Naive thymus-derived CD4-positive, alpha-beta T cell (primary cell): Measurements from ENCODE around the gene SEMA4F. TPM values are rescaled to one million over a fixed set of nuclear protein-coding genes. Genes with fewer than 3 reads are reported as not detected.

Experiments
- ATAC-seq: fragments of 150-1000 bp; cut with Tn5 transposase; 2 replicates; pipeline ENCODE4 v1.10.0; 2021; ENCODE audit warnings: mild to moderate bottlenecking, moderate library complexity
- CTCF ChIA-PET: fragments of 350-600 bp; sonication (Branson Sonifier 250); formaldehyde crosslinking; loops from one replicate; lab custom pipeline; 2021; ENCODE audit warnings: antibody characterized with exemption; lab: Charles Lee
- POLR2A ChIA-PET: fragments of 350-600 bp; sonication (Branson Sonifier 250); formaldehyde crosslinking; loops from one replicate; lab custom pipeline; 2021; ENCODE audit warnings: antibody characterized with exemption, inconsistent platforms; lab: Charles Lee
- DNase-seq, 9 donors: peaks; one replicate each; pipeline versions ENCODE4 v3.0.0 to v3.0.0-alpha.2; 2020 to 2022; ENCODE audit warnings: mixed read lengths in 1 of 9
- H3K27ac ChIP-seq: one replicate; pipeline ENCODE4 v1.7.0; 2013; ENCODE audit warnings: mild to moderate bottlenecking, low read depth, low read length, moderate library complexity
- H3K27me3 ChIP-seq, 2 donors: one replicate each; pipeline ENCODE4 v1.7.0; 2013; ENCODE audit warnings: low read length in 2 of 2, mild to moderate bottlenecking in 2 of 2, moderate library complexity in 2 of 2; ENCODE audit not compliant: control insufficient read depth in 2 of 2, insufficient read depth in 2 of 2
- H3K36me3 ChIP-seq, 3 experiments: 1 replicate in 2 of 3; 2 replicates in 1 of 3; pipeline ENCODE4 v1.7.0; 2013; ENCODE audit warnings: low read length in 3 of 3, mild to moderate bottlenecking in 3 of 3, moderate library complexity in 1 of 3; ENCODE audit not compliant: insufficient read depth in 3 of 3, control insufficient read depth in 2 of 3
- H3K4me1 ChIP-seq, 2 donors: one replicate each; pipeline ENCODE4 v1.7.0; 2013; ENCODE audit warnings: low read length in 2 of 2, mild to moderate bottlenecking in 2 of 2, moderate library complexity in 1 of 2; ENCODE audit not compliant: control insufficient read depth in 2 of 2, insufficient read depth in 2 of 2
- H3K4me3 ChIP-seq: 2 replicates; pipeline ENCODE4 v1.7.0; 2013; ENCODE audit warnings: mild to moderate bottlenecking, low read length
- H3K9me3 ChIP-seq, 3 experiments: 1 replicate in 2 of 3; 2 replicates in 1 of 3; pipeline ENCODE4 v1.7.0; 2013; ENCODE audit warnings: low read length in 3 of 3; ENCODE audit not compliant: control insufficient read depth in 2 of 3
- H3K27ac Mint-ChIP-seq, 9 donors: one replicate each; pipeline ENCODE4 v1.8.0; 2020 to 2022; ENCODE audit warnings: mixed read lengths in 9 of 9, mild to moderate bottlenecking in 8 of 9, moderate library complexity in 5 of 9, inconsistent platforms in 2 of 9
- H3K27me3 Mint-ChIP-seq, 5 donors: one replicate each; pipeline ENCODE4 v1.8.0; 2021 to 2022; ENCODE audit warnings: mixed read lengths in 5 of 5, mild to moderate bottlenecking in 1 of 5
- H3K36me3 Mint-ChIP-seq, 5 donors: one replicate each; pipeline ENCODE4 v1.8.0; 2020 to 2022; ENCODE audit warnings: mixed read lengths in 5 of 5, mild to moderate bottlenecking in 3 of 5, inconsistent platforms in 1 of 5
- H3K4me1 Mint-ChIP-seq, 7 donors: one replicate each; pipeline ENCODE4 v1.8.0; 2020 to 2022; ENCODE audit warnings: mixed read lengths in 7 of 7, mild to moderate bottlenecking in 3 of 7, inconsistent platforms in 1 of 7
- H3K4me3 Mint-ChIP-seq, 10 donors: one replicate each; pipeline ENCODE4 v1.8.0; 2020 to 2022; ENCODE audit warnings: mild to moderate bottlenecking in 10 of 10, mixed read lengths in 10 of 10, moderate library complexity in 6 of 10, inconsistent platforms in 2 of 10
- H3K9me3 Mint-ChIP-seq, 11 donors: one replicate each; pipeline ENCODE4 v1.8.0; 2020 to 2022; ENCODE audit warnings: mixed read lengths in 11 of 11, mild to moderate bottlenecking in 4 of 11, inconsistent platforms in 1 of 11, moderate library complexity in 1 of 11
- intact Hi-C, 2 donors: fragments of 100-400 bp; cut with micrococcal nuclease; formaldehyde crosslinking; loops; one replicate each; pipeline ENCODE4 v1.15.1; 2023
- polyA plus RNA-seq, 2 donors: library from polyadenylated mRNA; unstranded; fragments of 300-500 nt; fragmentation: Illumina TruSeq; gene quantifications; one replicate each; pipeline ENCODE4 v1.2.3, GENCODE V29; 2021
- total RNA-seq, 6 experiments: library from RNA in 5 of 6; stranded (reverse) in 5 of 6; gene quantifications; 1 replicate in 5 of 6; 2 replicates in 1 of 6; pipeline ENCODE4 v1.2.3 and lab custom pipeline; 2021 to 2026

Gene SEMA4F
- total and polyA plus RNA-seq, 7 experiments from 2014 or later, result 5.7 to 23.6 (median 8.6) TPM

DNA sequence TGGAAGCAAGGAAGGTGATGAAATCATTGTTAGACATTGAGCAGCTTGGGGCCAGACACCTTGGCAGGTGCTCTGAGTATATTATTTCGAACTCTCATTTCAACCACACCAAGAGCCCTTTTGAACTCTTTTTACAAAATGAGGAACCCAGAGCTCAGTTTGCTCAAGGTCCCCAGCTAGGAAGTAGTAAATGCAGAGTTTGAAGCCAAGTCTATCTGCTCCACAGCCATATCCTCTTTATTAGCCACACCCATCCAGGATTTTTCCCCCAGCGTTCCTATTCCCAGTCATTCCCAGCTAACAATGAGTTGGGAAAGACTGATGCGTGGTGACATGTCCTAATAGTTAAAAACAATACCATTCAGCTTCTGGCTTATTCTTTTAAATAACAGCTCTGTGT is 40.2 kb downstream of the SEMA4F start:
- DNase-seq, result no peak
- H3K4me1 Mint-ChIP-seq, result peaks cover 0 to 4% (median 0%) of the 10 kb centered on the region in 7 donors
- intact Hi-C loops, result loop anchor here (5.0 to 10.0 kb wide), 2 partner anchors 931 to 933 kb away; no protein-coding TSS in a partner anchor
- ChIA-PET POLR2A (no interaction called here), CTCF (no interaction called here)
- no peak overlapping the region for H3K4me3 ChIP-seq
- H3K36me3 Mint-ChIP-seq, result peaks cover 0 to 22% (median 7%) of the 10 kb centered on the region in 5 donors
- no peak overlapping the region for H3K27ac ChIP-seq
- ATAC-seq, result no peak
- no peaks in the 10 kb centered on the region for H3K9me3 Mint-ChIP-seq
- no peaks in the 10 kb centered on the region for H3K9me3 ChIP-seq
- peaks cover 0 to 39% (median 0%) of the 10 kb centered on the region in 5 donors for H3K27me3 Mint-ChIP-seq
- no peak overlapping the region for H3K27ac Mint-ChIP-seq
- H3K27me3 ChIP-seq, result no peaks in the 10 kb centered on the region
- H3K36me3 ChIP-seq, result no peaks in the 10 kb centered on the region
- no peaks in the 10 kb centered on the region for H3K4me1 ChIP-seq
- no peak overlapping the region for H3K4me3 Mint-ChIP-seq

DNA sequence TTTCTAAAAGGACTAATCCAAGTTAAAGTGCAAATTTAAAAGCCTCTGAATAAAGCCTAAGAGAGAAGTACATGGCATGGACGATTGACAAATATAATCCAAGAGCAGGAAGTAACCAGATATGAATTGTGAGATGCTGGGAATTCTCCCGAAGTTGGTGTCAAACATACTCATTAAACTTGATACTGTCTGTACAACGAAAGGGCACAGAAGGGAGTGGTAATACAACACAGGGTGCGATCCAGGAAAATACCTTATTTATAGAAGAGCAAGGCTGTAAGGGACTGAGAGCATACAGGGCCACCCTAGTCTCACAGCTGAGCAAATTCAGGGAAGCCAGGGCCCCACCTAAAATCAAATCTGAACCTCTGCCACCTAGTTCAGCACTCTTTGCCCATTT is 41.6 kb downstream of the SEMA4F start:
- Histone ChIP-seq H3K27me3 (no peaks in the 10 kb centered on the region), H3K9me3 (no peaks in the 10 kb centered on the region), H3K27ac (no peak overlapping the region), H3K4me1 (no peaks in the 10 kb centered on the region), H3K4me3 (no peak overlapping the region), H3K36me3 (no peaks in the 10 kb centered on the region)
- Mint-ChIP-seq H3K4me1 (peaks cover 0 to 4% (median 0%) of the 10 kb centered on the region in 7 donors), H3K27ac (no peak overlapping the region), H3K9me3 (no peaks in the 10 kb centered on the region), H3K4me3 (no peak overlapping the region), H3K36me3 (peaks cover 0 to 30% (median 15%) of the 10 kb centered on the region in 5 donors), H3K27me3 (peaks cover 0 to 37% (median 0%) of the 10 kb centered on the region in 5 donors)
- intact Hi-C loops, result loop anchor here in 1 of 2 donors (10.0 kb wide), 1 partner anchor 929 kb away; no protein-coding TSS in a partner anchor
- no peak for DNase-seq
- ATAC-seq, result no peak
- ChIA-PET POLR2A (no interaction called here), CTCF (no interaction called here)

DNA sequence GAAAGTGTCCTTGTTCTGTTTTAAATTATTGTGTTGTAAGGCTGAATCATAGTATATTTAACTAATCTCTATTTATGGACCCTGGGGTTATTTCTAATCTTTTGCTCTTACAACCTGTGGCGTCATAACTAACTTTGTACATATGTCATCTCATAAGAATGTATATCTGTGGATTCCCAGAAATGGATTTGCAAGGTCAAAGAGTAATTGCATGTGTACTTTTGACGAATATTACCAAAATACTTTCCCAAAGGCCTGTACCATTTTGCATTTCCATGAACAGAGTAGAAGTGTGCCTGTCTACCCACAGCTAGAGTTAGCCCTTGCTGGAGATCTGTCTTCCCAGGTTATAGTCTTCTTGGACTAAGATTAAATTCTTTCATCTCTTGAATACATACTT is 42.8 kb downstream of the SEMA4F start:
- ATAC-seq, result no peak
- peaks cover 0 to 4% (median 0%) of the 10 kb centered on the region in 7 donors for H3K4me1 Mint-ChIP-seq
- H3K27ac Mint-ChIP-seq, result no peak overlapping the region
- Histone ChIP-seq H3K9me3 (no peaks in the 10 kb centered on the region), H3K4me1 (no peaks in the 10 kb centered on the region), H3K36me3 (no peaks in the 10 kb centered on the region), H3K27ac (no peak overlapping the region), H3K27me3 (no peaks in the 10 kb centered on the region), H3K4me3 (no peak overlapping the region)
- H3K36me3 Mint-ChIP-seq, result peaks cover 0 to 34% (median 20%) of the 10 kb centered on the region in 5 donors
- ChIA-PET CTCF (no interaction called here), POLR2A (no interaction called here)
- intact Hi-C loops, result loop anchor here in 1 of 2 donors (10.0 kb wide), 1 partner anchor 928 kb away; no protein-coding TSS in a partner anchor
- peaks cover 0 to 35% (median 0%) of the 10 kb centered on the region in 5 donors for H3K27me3 Mint-ChIP-seq
- DNase-seq, result no peak
- no peak overlapping the region for H3K4me3 Mint-ChIP-seq
- no peaks in the 10 kb centered on the region for H3K9me3 Mint-ChIP-seq

DNA sequence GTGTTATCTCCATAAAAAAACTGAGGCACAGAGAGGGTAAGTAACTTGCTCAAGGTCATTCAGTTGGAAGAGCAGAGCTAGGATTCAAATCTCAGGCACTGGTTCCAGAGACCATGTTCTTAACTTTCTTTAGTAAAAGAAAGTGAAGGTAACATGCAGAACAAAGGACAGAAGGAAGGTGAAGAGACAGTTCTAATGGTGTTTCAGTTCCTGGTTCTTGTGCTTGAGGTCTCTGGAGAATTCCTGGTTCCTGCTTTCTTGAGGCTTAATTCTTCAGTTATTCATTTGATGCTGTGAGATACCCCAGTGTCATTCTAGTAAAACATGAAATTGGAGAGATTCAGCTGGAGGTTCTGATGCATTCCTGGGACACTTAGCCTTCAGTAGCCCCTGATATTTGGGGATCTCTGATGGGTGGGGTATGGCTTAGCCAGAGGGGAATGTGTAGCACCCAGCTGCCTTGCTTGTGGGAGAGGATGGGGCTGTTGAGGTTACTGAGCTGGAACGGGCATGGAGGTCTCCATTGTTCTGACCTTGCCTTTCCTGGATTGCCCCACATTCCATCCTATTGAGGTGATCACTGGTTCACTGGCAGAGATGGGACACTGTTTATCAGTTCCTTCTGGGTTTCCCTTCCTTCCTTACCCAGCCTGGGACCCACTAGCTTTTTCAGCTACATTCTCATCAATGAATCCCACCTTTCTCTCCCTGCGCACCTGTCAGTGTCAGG is 46.8 kb downstream of the SEMA4F start:
- intact Hi-C loops, result no loop called here

DNA sequence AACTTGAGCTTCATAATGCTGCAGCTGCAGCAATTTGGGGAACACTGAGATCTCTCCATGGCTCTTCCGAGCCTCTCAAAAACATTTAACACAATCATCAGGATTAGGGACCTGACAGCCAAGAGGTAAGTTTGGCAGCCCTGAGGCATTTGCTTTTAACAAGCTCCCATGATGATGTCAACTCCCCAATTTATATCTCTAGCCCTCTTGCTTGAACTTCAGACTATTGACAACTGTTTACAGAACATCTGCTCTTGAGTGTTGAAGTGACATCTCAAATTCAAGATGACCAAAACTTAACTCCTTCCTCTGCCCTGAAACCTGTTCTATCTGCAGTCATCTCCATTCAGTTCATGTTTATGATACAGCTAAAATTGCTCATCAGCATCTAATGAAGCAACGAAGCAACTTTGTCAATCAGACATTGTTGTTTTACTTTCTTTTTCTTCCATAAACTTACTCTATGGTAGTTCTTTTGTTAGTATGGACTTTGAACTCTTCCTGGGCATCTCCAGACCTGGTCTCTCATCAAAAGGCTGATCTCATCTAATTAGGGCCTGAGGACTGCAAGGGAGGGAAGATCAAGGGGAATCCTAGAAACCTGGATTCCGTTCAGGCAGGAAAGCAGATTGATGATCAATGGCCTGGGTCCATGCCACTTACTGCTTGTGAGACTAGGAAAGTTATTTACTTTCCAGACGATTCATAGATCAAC is 48.1 kb downstream of the SEMA4F start:
- H3K9me3 ChIP-seq, result no peaks in the 10 kb centered on the region
- H3K4me1 ChIP-seq, result no peaks in the 10 kb centered on the region
- ChIA-PET POLR2A (no interaction called here), CTCF (interaction anchor here (0.6 to 1.6 kb wide), 3 partner anchors 10 to 718 kb away, joined by 3 to 5 read pairs (median 4); no protein-coding TSS in a partner anchor)
- Mint-ChIP-seq H3K4me3 (no peak overlapping the region), H3K9me3 (no peaks in the 10 kb centered on the region), H3K4me1 (peaks cover 0 to 7% (median 0%) of the 10 kb centered on the region in 7 donors), H3K27ac (no peak overlapping the region), H3K27me3 (peaks cover 0 to 17% (median 0%) of the 10 kb centered on the region in 5 donors), H3K36me3 (peaks cover 0 to 31% (median 23%) of the 10 kb centered on the region in 5 donors)
- H3K27ac ChIP-seq, result no peak overlapping the region
- no peak for ATAC-seq
- no peak for DNase-seq
- H3K4me3 ChIP-seq, result no peak overlapping the region
- no peaks in the 10 kb centered on the region for H3K36me3 ChIP-seq
- intact Hi-C loops, result no loop called here
- no peaks in the 10 kb centered on the region for H3K27me3 ChIP-seq

More for the DNA sequence above, 46.8 kb downstream of the SEMA4F start:
- Mint-ChIP-seq H3K4me1 (peaks cover 0 to 7% (median 0%) of the 10 kb centered on the region in 7 donors), H3K4me3 (no peak overlapping the region), H3K36me3 (peaks cover 0 to 29% (median 21%) of the 10 kb centered on the region in 5 donors), H3K27ac (no peak overlapping the region), H3K9me3 (no peaks in the 10 kb centered on the region), H3K27me3 (peaks cover 0 to 13% (median 0%) of the 10 kb centered on the region in 5 donors)
- ChIA-PET POLR2A (interaction anchor here (0.7 kb wide), 1 partner anchor 47 kb away, joined by 3 read pairs; no protein-coding TSS in a partner anchor), CTCF (no interaction called here)
- ATAC-seq, result no peak
- H3K9me3 ChIP-seq, result no peaks in the 10 kb centered on the region
- no peaks in the 10 kb centered on the region for H3K27me3 ChIP-seq
- no peak overlapping the region for H3K4me3 ChIP-seq
- DNase-seq, result no peak
- H3K36me3 ChIP-seq, result no peaks in the 10 kb centered on the region
- no peak overlapping the region for H3K27ac ChIP-seq
- H3K4me1 ChIP-seq, result no peaks in the 10 kb centered on the region

DNA sequence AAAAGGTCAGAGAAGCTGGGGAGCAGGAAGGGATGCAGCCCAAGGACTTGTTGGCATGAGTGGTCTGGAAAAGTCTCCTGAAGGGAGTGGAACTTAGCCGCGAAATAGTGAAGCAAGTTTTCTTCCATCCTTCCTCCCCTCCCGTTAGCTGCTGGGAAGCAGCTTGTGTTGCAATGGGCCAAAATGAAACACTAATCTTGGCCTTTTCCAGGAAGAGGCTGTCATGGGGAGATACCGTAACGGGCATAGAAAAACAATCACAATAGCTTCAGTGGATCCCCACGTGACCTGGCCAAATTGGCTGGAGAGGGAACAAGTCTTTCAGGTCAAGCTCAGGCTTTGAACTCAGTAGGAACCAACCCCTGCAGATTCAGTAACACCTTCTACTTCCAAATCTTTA is 49.3 kb downstream of the SEMA4F start:
- intact Hi-C loops, result no loop called here
- Mint-ChIP-seq H3K9me3 (peaks cover 0 to 4% (median 0%) of the 10 kb centered on the region in 11 donors), H3K4me1 (peaks cover 0 to 7% (median 0%) of the 10 kb centered on the region in 7 donors), H3K4me3 (no peak overlapping the region), H3K27ac (no peak overlapping the region), H3K27me3 (peaks cover 0 to 22% (median 0%) of the 10 kb centered on the region in 5 donors), H3K36me3 (peaks cover 0 to 38% (median 24%) of the 10 kb centered on the region in 5 donors)
- no peak overlapping the region for H3K27ac ChIP-seq
- ChIA-PET POLR2A (no interaction called here), CTCF (interaction anchor here (1.6 kb wide), 1 partner anchor 173 kb away, joined by 5 read pairs; no protein-coding TSS in a partner anchor)
- no peaks in the 10 kb centered on the region for H3K9me3 ChIP-seq
- no peak overlapping the region for H3K4me3 ChIP-seq
- DNase-seq, result no peak
- H3K27me3 ChIP-seq, result no peaks in the 10 kb centered on the region
- no peak for ATAC-seq
- H3K4me1 ChIP-seq, result no peaks in the 10 kb centered on the region
- H3K36me3 ChIP-seq, result no peaks in the 10 kb centered on the region
